Activated T-helper 17 cell treated with anti-CD3 and anti-CD28 coated beads, Interleukin-2, amount 50 U/mL, for 72 hours (primary cell): ENCODE results near the gene FXR2. TPM values are rescaled to one million over a fixed set of nuclear protein-coding genes. Genes with fewer than 3 reads are reported as not detected.
"Not testable (repeated sequence)": the region's sequence is repeated elsewhere in the genome, so short reads cannot be mapped to it uniquely, and the experiment has no call there.

Experiments
- ATAC-seq: fragments of 150-1000 bp; cut with Tn5 transposase; replicated peaks from 2 replicates; pipeline ENCODE4 v1.10.0; 2021; ENCODE audit warnings: mild to moderate bottlenecking, moderate library complexity
- H3K27ac Mint-ChIP-seq: one replicate; pipeline ENCODE4 v1.8.0; 2022; ENCODE audit warnings: mixed read lengths
- H3K27me3 Mint-ChIP-seq: one replicate; pipeline ENCODE4 v1.8.0; 2022; ENCODE audit warnings: mixed read lengths
- H3K36me3 Mint-ChIP-seq: one replicate; pipeline ENCODE4 v1.8.0; 2022; ENCODE audit warnings: low read depth, mild to moderate bottlenecking, mixed read lengths
- H3K4me1 Mint-ChIP-seq: one replicate; pipeline ENCODE4 v1.8.0; 2022; ENCODE audit warnings: mixed read lengths
- H3K4me3 Mint-ChIP-seq: one replicate; pipeline ENCODE4 v1.8.0; 2022; ENCODE audit warnings: mild to moderate bottlenecking, mixed read lengths
- H3K9me3 Mint-ChIP-seq: one replicate; pipeline ENCODE4 v1.8.0; 2022; ENCODE audit warnings: mixed read lengths
- total RNA-seq, 2 donors: library from RNA; stranded (reverse); gene quantifications; one replicate each; pipeline ENCODE4 v1.2.3, GENCODE V29; 2022

The FXR2 gene
- total RNA-seq, 2 donors from 2014 or later: 34.4 to 37.0 TPM

- H3K4me3 Mint-ChIP-seq: no peak overlapping the region
- H3K4me1 Mint-ChIP-seq: no peaks in the 10 kb centered on the region
- no peak for ATAC-seq
- H3K27ac Mint-ChIP-seq: no peak overlapping the region
- no peaks in the 10 kb centered on the region for H3K9me3 Mint-ChIP-seq
- no peaks in the 10 kb centered on the region for H3K36me3 Mint-ChIP-seq
- no peaks in the 10 kb centered on the region for H3K27me3 Mint-ChIP-seq
Measured at GRCh38 chr17:7636163-7636562, 21.5 kb upstream of the FXR2 start.

- ATAC-seq: peak; percentile 35
- no peaks in the 10 kb centered on the region for H3K9me3 Mint-ChIP-seq
Measured at GRCh38 chr17:7634384-7634783, 19.7 kb upstream of the FXR2 start.

GRCh38 chr17:7633093-7633492 is 18.4 kb upstream of the FXR2 start:
- H3K9me3 Mint-ChIP-seq: no peaks in the 10 kb centered on the region
- H3K4me3 Mint-ChIP-seq: no peak overlapping the region
- H3K27me3 Mint-ChIP-seq: no peaks in the 10 kb centered on the region
- ATAC-seq: no peak
- no peaks in the 10 kb centered on the region for H3K36me3 Mint-ChIP-seq
- no peaks in the 10 kb centered on the region for H3K4me1 Mint-ChIP-seq
- H3K27ac Mint-ChIP-seq: no peak overlapping the region

More at GRCh38 chr17:7634384-7634783, 19.7 kb upstream of the FXR2 start:
- Mint-ChIP-seq H3K4me3 (no peak overlapping the region), H3K27ac (no peak overlapping the region), H3K36me3 (no peaks in the 10 kb centered on the region), H3K4me1 (no peaks in the 10 kb centered on the region), H3K27me3 (no peaks in the 10 kb centered on the region)

GRCh38 chr17:7632492-7632894 is 17.8 kb upstream of the FXR2 start:
- Mint-ChIP-seq H3K9me3 (no peaks in the 10 kb centered on the region), H3K4me1 (no peaks in the 10 kb centered on the region), H3K27me3 (no peaks in the 10 kb centered on the region), H3K4me3 (no peak overlapping the region), H3K36me3 (no peaks in the 10 kb centered on the region), H3K27ac (no peak overlapping the region)
- peak; percentile 36 for ATAC-seq

- H3K27ac Mint-ChIP-seq: no peak overlapping the region
- no peaks in the 10 kb centered on the region for H3K4me1 Mint-ChIP-seq
- ATAC-seq: no peak
- no peaks in the 10 kb centered on the region for H3K36me3 Mint-ChIP-seq
- H3K9me3 Mint-ChIP-seq: no peaks in the 10 kb centered on the region
- H3K27me3 Mint-ChIP-seq: no peaks in the 10 kb centered on the region
- H3K4me3 Mint-ChIP-seq: no peak overlapping the region
Measured at GRCh38 chr17:7631398-7632380, 17.0 kb upstream of the FXR2 start.

- Mint-ChIP-seq H3K27ac (no peak within 1 kb of the TSS), H3K4me3 (no peak within 1 kb of the TSS), H3K27me3 (no peaks in the 10 kb centered on the region)
Measured at GRCh38 chr17:7629939-7630571, 15.4 kb upstream of the FXR2 start, which contains the start of gene SHBG. SHBG (plus strand) TSS chr17:7630135; CDS start chr17:7630173, 38 bp downstream.

GRCh38 chr17:7627250-7628121 is 12.8 kb upstream of the FXR2 start, which contains the start of gene SAT2:
SAT2 (minus strand) TSS chr17:7627821; CDS start chr17:7627635, 186 bp downstream.
- Mint-ChIP-seq H3K36me3 (no peaks in the 10 kb centered on the region), H3K9me3 (no peaks in the 10 kb centered on the region)
- ATAC-seq: peak; percentile 99

More at GRCh38 chr17:7629939-7630571, 15.4 kb upstream of the FXR2 start, which contains the start of gene SHBG:
- ATAC-seq: no peak
- no peaks in the 10 kb centered on the region for H3K36me3 Mint-ChIP-seq
- H3K4me1 Mint-ChIP-seq: no peaks in the 10 kb centered on the region
- H3K9me3 Mint-ChIP-seq: no peaks in the 10 kb centered on the region

GRCh38 chr17:7626956-7627249 is 12.2 kb upstream of the FXR2 start:
- Mint-ChIP-seq H3K4me1 (no peaks in the 10 kb centered on the region), H3K4me3 (peak overlapping the region; percentile 88), H3K36me3 (no peaks in the 10 kb centered on the region), H3K27me3 (no peaks in the 10 kb centered on the region), H3K27ac (peak overlapping the region; percentile 89), H3K9me3 (no peaks in the 10 kb centered on the region)
- no peak for ATAC-seq

More at GRCh38 chr17:7627250-7628121, 12.8 kb upstream of the FXR2 start, which contains the start of gene SAT2:
- H3K27ac Mint-ChIP-seq: peak within 1 kb of the TSS; percentile 89
- peak within 1 kb of the TSS; percentile 88 for H3K4me3 Mint-ChIP-seq
- no peaks in the 10 kb centered on the region for H3K27me3 Mint-ChIP-seq
- H3K4me1 Mint-ChIP-seq: no peaks in the 10 kb centered on the region

GRCh38 chr17:7626307-7626706 is 11.6 kb upstream of the FXR2 start:
- peak overlapping the region; percentile 88 for H3K4me3 Mint-ChIP-seq
- peak overlapping the region; percentile 89 for H3K27ac Mint-ChIP-seq
- H3K36me3 Mint-ChIP-seq: no peaks in the 10 kb centered on the region
- ATAC-seq: no peak
- no peaks in the 10 kb centered on the region for H3K4me1 Mint-ChIP-seq
- no peaks in the 10 kb centered on the region for H3K27me3 Mint-ChIP-seq
- no peaks in the 10 kb centered on the region for H3K9me3 Mint-ChIP-seq

- H3K27ac Mint-ChIP-seq, H3K36me3 Mint-ChIP-seq, H3K9me3 Mint-ChIP-seq, H3K27me3 Mint-ChIP-seq, ATAC-seq, H3K4me1 Mint-ChIP-seq: not testable (repeated sequence)
- H3K4me3 Mint-ChIP-seq: peak overlapping the region; percentile 88
Measured at GRCh38 chr17:7625749-7626148, 11.1 kb upstream of the FXR2 start.

GRCh38 chr17:7623661-7624060 is 9.0 kb upstream of the FXR2 start:
- Mint-ChIP-seq H3K27me3 (no peaks in the 10 kb centered on the region), H3K9me3 (no peaks in the 10 kb centered on the region), H3K27ac (no peak overlapping the region), H3K36me3 (no peaks in the 10 kb centered on the region), H3K4me1 (no peaks in the 10 kb centered on the region), H3K4me3 (no peak overlapping the region)
- ATAC-seq: no peak

- no peaks in the 10 kb centered on the region for H3K36me3 Mint-ChIP-seq
- no peak overlapping the region for H3K4me3 Mint-ChIP-seq
- H3K27ac Mint-ChIP-seq: no peak overlapping the region
- no peaks in the 10 kb centered on the region for H3K27me3 Mint-ChIP-seq
- H3K9me3 Mint-ChIP-seq: no peaks in the 10 kb centered on the region
- no peaks in the 10 kb centered on the region for H3K4me1 Mint-ChIP-seq
- no peak for ATAC-seq
Measured at GRCh38 chr17:7620835-7621234, 6.1 kb upstream of the FXR2 start.

GRCh38 chr17:7618608-7619007 is 3.9 kb upstream of the FXR2 start:
- ATAC-seq: no peak
- Mint-ChIP-seq H3K27me3 (no peaks in the 10 kb centered on the region), H3K4me1 (peaks cover 2% of the 10 kb centered on the region), H3K27ac (no peak overlapping the region), H3K4me3 (no peak overlapping the region), H3K36me3 (peaks cover 6% of the 10 kb centered on the region), H3K9me3 (no peaks in the 10 kb centered on the region)

- H3K36me3 Mint-ChIP-seq: peaks cover 28% of the 10 kb centered on the region
- H3K27me3 Mint-ChIP-seq: no peaks in the 10 kb centered on the region
- no peaks in the 10 kb centered on the region for H3K9me3 Mint-ChIP-seq
- ATAC-seq: no peak
- peaks cover 23% of the 10 kb centered on the region for H3K4me1 Mint-ChIP-seq
- H3K4me3 Mint-ChIP-seq: peak overlapping the region; percentile 69
- peak overlapping the region; percentile 81 for H3K27ac Mint-ChIP-seq
Measured at GRCh38 chr17:7615265-7615747, 609 bp upstream of the FXR2 start.
